Middle frontal gyrus (tissue), 1 donor: Measurements from ENCODE around the gene BEAN1.

Source experiments
- DNase-seq: peaks from one replicate; pipeline ENCODE4 v3.0.0-alpha.2; 2015; ENCODE audit warnings: low spot score; ENCODE audit errors: extremely low spot score

BEAN1 gene

GRCh38 chr16:66469291-66469946, 42.3 kb downstream of the BEAN1 start:
- no peak for DNase-seq

- no peak for DNase-seq
Observed at GRCh38 chr16:66469947-66470546, 43.0 kb downstream of the BEAN1 start.

- no peak for DNase-seq
Observed at GRCh38 chr16:66470556-66470955, 43.5 kb downstream of the BEAN1 start.

- DNase-seq: no peak
Observed at GRCh38 chr16:66471264-66471663, 44.2 kb downstream of the BEAN1 start.

GRCh38 chr16:66471716-66472393, 44.8 kb downstream of the BEAN1 start:
- no peak for DNase-seq

- DNase-seq: no peak
Observed at GRCh38 chr16:66473051-66473571, 46.0 kb downstream of the BEAN1 start.

- DNase-seq: no peak
Observed at GRCh38 chr16:66473654-66474519, 46.8 kb downstream of the BEAN1 start.

GRCh38 chr16:66474750-66475199, 47.7 kb downstream of the BEAN1 start:
- no peak for DNase-seq

GRCh38 chr16:66475232-66475631, 48.1 kb downstream of the BEAN1 start:
- no peak for DNase-seq

- no peak for DNase-seq
Observed at GRCh38 chr16:66476328-66477027, 49.4 kb downstream of the BEAN1 start.

- DNase-seq: no peak
Observed at GRCh38 chr16:66477028-66477515, 50.0 kb downstream of the BEAN1 start.

GRCh38 chr16:66478733-66479511, 51.8 kb downstream of the BEAN1 start:
- DNase-seq: no peak

- DNase-seq: no peak
Observed at GRCh38 chr16:66479661-66480264, 52.7 kb downstream of the BEAN1 start.

- no peak for DNase-seq
Observed at GRCh38 chr16:66480265-66481080, 53.4 kb downstream of the BEAN1 start.

- no peak for DNase-seq
Observed at GRCh38 chr16:66481081-66481942, 54.2 kb downstream of the BEAN1 start.

GRCh38 chr16:66481943-66482390, 54.9 kb downstream of the BEAN1 start:
- DNase-seq: no peak

- peak; percentile 39 for DNase-seq
Observed at GRCh38 chr16:66483689-66484452, 56.8 kb downstream of the BEAN1 start.
